GM12874 (cell line): ENCODE measurements around the gene SMIM23.

ENCODE experiments used
- CTCF ChIP-seq: IDR thresholded peaks from 2 replicates; pipeline ENCODE4 v1.5.1; 2011; ENCODE audit warnings: low read depth, mild to moderate bottlenecking, control low read depth, low read length, moderate library complexity; ENCODE audit not compliant: insufficient read depth

The SMIM23 gene

GRCh38 chr5:171816666-171817065, 31.0 kb downstream of the SMIM23 start:
- TF ChIP-seq CTCF: no peak

GRCh38 chr5:171820561-171820960, 34.9 kb downstream of the SMIM23 start:
- TF ChIP-seq CTCF: no peak

GRCh38 chr5:171821286-171821685, 35.7 kb downstream of the SMIM23 start:
- no peak for TF ChIP-seq CTCF

- no peak for TF ChIP-seq CTCF
Observed at GRCh38 chr5:171823269-171823668, 37.7 kb downstream of the SMIM23 start.

GRCh38 chr5:171825051-171825450, 39.4 kb downstream of the SMIM23 start:
- TF ChIP-seq CTCF: no peak

- TF ChIP-seq CTCF: no peak
Observed at GRCh38 chr5:171826132-171826531, 40.5 kb downstream of the SMIM23 start.

- TF ChIP-seq CTCF: no peak
Observed at GRCh38 chr5:171827162-171827561, 41.5 kb downstream of the SMIM23 start.

- TF ChIP-seq CTCF: no peak
Observed at GRCh38 chr5:171830686-171831085, 45.1 kb downstream of the SMIM23 start.
